Measurements from ENCODE around the gene PLA2G6. TPM values are rescaled to one million over a fixed set of nuclear protein-coding genes. Genes with fewer than 3 reads are reported as not detected.
A peak's percentile ranks its signal among the peaks of the same experiment; 100 is the strongest.

The PLA2G6 gene
- total RNA-seq, 2 donors from 2014 or later: 61.5 to 138 TPM

GRCh38 chr22:38203090-38203810 is 21.6 kb upstream of the PLA2G6 start:
- Histone ChIP-seq H3K27ac (peak overlapping the region; percentile 96 to 100), H3K4me1 (replicated peaks) (no peaks in the 10 kb centered on the region), H3K36me3 (no peaks in the 10 kb centered on the region), H3K27me3 (replicated peaks; ENCODE audit: insufficient read depth) (no peaks in the 10 kb centered on the region), H3K9me3 (no peaks in the 10 kb centered on the region), H3K4me3 (peak overlapping the region; percentile 53 to 84)
- WGBS: 10% methylated on average over 18 of the region's 19 CpGs
- TF ChIP-seq CTCF (IDR thresholded peaks at IDR 0.05) (peak in 1 of 4 experiments; percentile 10), POLR2AphosphoS5 (IDR thresholded peaks at IDR 0.05) (peak; percentile 72), POLR2A (IDR thresholded peaks at IDR 0.05) (no peak)
- intact Hi-C loops (cut with DNase I): loop anchor here (5.0 kb wide), 2 partner anchors 69 to 114 kb away; partner anchors contain the start of genes CSNK1E and TMEM184B
- peak; percentile 78 for DNase-seq (ENCODE audit: low spot score)

GRCh38 chr22:38202437-38203089 is 20.9 kb upstream of the PLA2G6 start:
- H3K4me1 ChIP-seq (replicated peaks): no peaks in the 10 kb centered on the region
- no peaks in the 10 kb centered on the region for H3K27me3 ChIP-seq (replicated peaks; ENCODE audit: insufficient read depth)
- 0% methylated on average over 33 of the region's 74 CpGs for WGBS
- intact Hi-C loops (cut with DNase I): loop anchor here (5.0 kb wide), 2 partner anchors 70 to 115 kb away; partner anchors contain the start of genes CSNK1E and TMEM184B
- peak; percentile 93 for DNase-seq (ENCODE audit: low spot score)
- TF ChIP-seq CTCF (IDR thresholded peaks at IDR 0.05): peak in 3 of 4 experiments; percentile 19 to 71 (median 47)
- peak; percentile 37 for TF ChIP-seq POLR2A (IDR thresholded peaks at IDR 0.05)
- peak; percentile 64 for TF ChIP-seq POLR2AphosphoS5 (IDR thresholded peaks at IDR 0.05)
- peak overlapping the region; percentile 96 to 100 for H3K27ac ChIP-seq
- no peaks in the 10 kb centered on the region for H3K9me3 ChIP-seq
- no peaks in the 10 kb centered on the region for H3K36me3 ChIP-seq
- peak overlapping the region; percentile 53 to 84 for H3K4me3 ChIP-seq

GRCh38 chr22:38201711-38202436 is 20.2 kb upstream of the PLA2G6 start, which contains the start of gene MAFF:
Gene MAFF (plus strand): TSS chr22:38201994. CDS start chr22:38213854, 11,860 bp downstream.
- H3K9me3 ChIP-seq: no peaks in the 10 kb centered on the region
- H3K4me1 ChIP-seq (replicated peaks): no peaks in the 10 kb centered on the region
- WGBS: under 1% methylated on average over 73 of the region's 85 CpGs
- DNase-seq (ENCODE audit: low spot score): peak; percentile 98
- no peaks in the 10 kb centered on the region for H3K36me3 ChIP-seq
- TF ChIP-seq POLR2AphosphoS5 (IDR thresholded peaks at IDR 0.05) (peak; percentile 95), POLR2A (IDR thresholded peaks at IDR 0.05) (peak; percentile 98), CTCF (IDR thresholded peaks at IDR 0.05) (peak in 1 of 4 experiments; percentile 3)
- H3K27me3 ChIP-seq (replicated peaks; ENCODE audit: insufficient read depth): no peaks in the 10 kb centered on the region
- peak within 1 kb of the TSS; percentile 96 to 100 for H3K27ac ChIP-seq
- intact Hi-C loops (cut with DNase I): loop anchor here (1.0 to 5.0 kb wide), 3 partner anchors 20 to 115 kb away; partner anchors contain the start of genes CSNK1E and TMEM184B
- H3K4me3 ChIP-seq: peak within 1 kb of the TSS; percentile 53 to 84

- no peak for TF ChIP-seq POLR2AphosphoS5 (IDR thresholded peaks at IDR 0.05)
- TF ChIP-seq CTCF (IDR thresholded peaks at IDR 0.05): no peak
- TF ChIP-seq POLR2A (IDR thresholded peaks at IDR 0.05): no peak
- Histone ChIP-seq H3K4me3 (peak overlapping the region; percentile 53 to 84), H3K4me1 (replicated peaks) (no peaks in the 10 kb centered on the region), H3K9me3 (no peaks in the 10 kb centered on the region), H3K27ac (peak overlapping the region; percentile 96 to 100), H3K27me3 (replicated peaks; ENCODE audit: insufficient read depth) (no peaks in the 10 kb centered on the region), H3K36me3 (no peaks in the 10 kb centered on the region)
- 18% methylated on average over 8 of the region's 8 CpGs for WGBS
- intact Hi-C loops (cut with DNase I): loop anchor here (1.0 to 5.0 kb wide), 3 partner anchors 19 to 116 kb away; partner anchors contain the start of genes CSNK1E and TMEM184B
- DNase-seq (ENCODE audit: low spot score): no peak
These were observed 19.7 kb upstream of the PLA2G6 start for GRCh38 chr22:38201371-38201710.

Data from prostate gland (tissue), 2 donors.